PC-3 (cell line): Measurements from ENCODE around the gene ALKBH3. TPM values are rescaled to one million over a fixed set of nuclear protein-coding genes. Genes with fewer than 3 reads are reported as not detected.

ENCODE experiments used
- ATAC-seq: fragments of 200-7000 bp; cut with Tn5 transposase; 2 replicates; pipeline ENCODE4 v1.9.1; 2020; ENCODE audit warnings: mild to moderate bottlenecking, moderate library complexity
- BruUV-seq: library from RNA; stranded (reverse); fragments of 400-500 nt; replicated peaks from 2 replicates; lab custom pipeline; 2021; lab: Mats Ljungman, UMichigan
- CTCF ChIA-PET: fragments of 300-600 bp; sonication (Branson Sonifier 250); formaldehyde crosslinking; loops from one replicate; lab custom pipeline; 2022; ENCODE audit warnings: antibody characterized with exemption; lab: Charles Lee
- POLR2A ChIA-PET: fragments of 300-600 bp; sonication (Branson Sonifier 250); formaldehyde crosslinking; loops from one replicate; lab custom pipeline; 2022; ENCODE audit warnings: antibody characterized with exemption; ENCODE audit not compliant: unreplicated experiment; lab: Charles Lee
- DNase-seq: peaks from one replicate; pipeline ENCODE4 v3.0.0-alpha.2; 2015
- H2AFZ ChIP-seq: fragments of 300-600 bp; sonication (generic); 2 replicates; pipeline ENCODE4 v1.6.0; 2016; ENCODE audit warnings: antibody characterized with exemption, low read length
- H3F3A ChIP-seq: fragments of 300-600 bp; sonication (generic); one replicate; pipeline ENCODE4 v1.6.0; 2017; ENCODE audit warnings: antibody characterized with exemption, low read length, control low read depth, mild to moderate bottlenecking; ENCODE audit not compliant: unreplicated experiment
- H3K27ac ChIP-seq: fragments of 300-600 bp; sonication (generic); 2 replicates; pipeline ENCODE4 v1.5.1; 2016; ENCODE audit warnings: mild to moderate bottlenecking, low read length
- H3K27me3 ChIP-seq: fragments of 300-600 bp; sonication (generic); 2 replicates; pipeline ENCODE4 v1.6.1; 2016; ENCODE audit warnings: low read length, mixed read lengths
- H3K36me3 ChIP-seq: fragments of 300-600 bp; sonication (generic); 2 replicates; pipeline ENCODE4 v1.6.1; 2016; ENCODE audit warnings: low read depth, mixed run types, low read length, mixed read lengths
- H3K4me1 ChIP-seq: fragments of 300-600 bp; sonication (generic); 2 replicates; pipeline ENCODE4 v1.5.1; 2016; ENCODE audit warnings: low read length; ENCODE audit not compliant: insufficient read depth
- H3K4me2 ChIP-seq: fragments of 300-600 bp; sonication (generic); 2 replicates; pipeline ENCODE4 v1.6.0; 2016; ENCODE audit warnings: low read length
- H3K4me3 ChIP-seq: fragments of 300-600 bp; sonication (generic); 2 replicates; pipeline ENCODE4 v1.5.1; 2016; ENCODE audit warnings: mild to moderate bottlenecking, low read length, mixed read lengths
- H3K79me2 ChIP-seq: fragments of 300-600 bp; sonication (generic); 2 replicates; pipeline ENCODE4 v1.6.1; 2017; ENCODE audit warnings: low read length, mixed read lengths
- H3K9ac ChIP-seq: fragments of 300-600 bp; sonication (generic); 2 replicates; pipeline ENCODE4 v1.6.0; 2016; ENCODE audit warnings: mild to moderate bottlenecking, low read length
- H3K9me2 ChIP-seq: fragments of 300-600 bp; sonication (generic); replicated peaks from 2 replicates; pipeline ENCODE4 v1.6.1; 2016; ENCODE audit warnings: mixed run types, low read length, mixed read lengths
- H3K9me3 ChIP-seq: fragments of 300-600 bp; sonication (generic); 2 replicates; pipeline ENCODE4 v1.6.1; 2016; ENCODE audit warnings: low read length, mixed read lengths
- H4K20me1 ChIP-seq: fragments of 300-600 bp; sonication (generic); 2 replicates; pipeline ENCODE4 v1.6.1; 2016; ENCODE audit warnings: low read length, mixed read lengths
- CTCF ChIP-seq: fragments of 300-600 bp; sonication (generic); conservative IDR thresholded peaks from 2 replicates; pipeline ENCODE4 v1.5.1; 2017; ENCODE audit warnings: antibody characterized with exemption, low read depth, mild to moderate bottlenecking, low read length
- EZH2 ChIP-seq: fragments of 300-600 bp; sonication (generic); IDR thresholded peaks from one replicate; pipeline ENCODE4 v1.6.1; 2017; ENCODE audit warnings: antibody characterized with exemption, mild to moderate bottlenecking, low read length; ENCODE audit not compliant: unreplicated experiment
- EZH2phosphoT487 ChIP-seq: fragments of 300-600 bp; sonication (generic); IDR thresholded peaks from 2 replicates; pipeline ENCODE4 v1.6.1; 2018; ENCODE audit warnings: mild to moderate bottlenecking, antibody characterized with exemption, low read length, borderline replicate concordance
- intact Hi-C: fragments of 100-400 bp; cut with micrococcal nuclease; formaldehyde crosslinking; loops from 2 replicates; pipeline ENCODE4 v1.9.0; 2023
- total RNA-seq: library from RNA; depleted of rRNA; stranded (reverse); fragments of >200 nt; gene quantifications from 2 replicates; pipeline ENCODE4 v1.2.3, GENCODE V29; 2014

The ALKBH3 gene
- total RNA-seq, 1 experiment from 2014 or later, result 55.5 TPM

- no peak for ATAC-seq
- ChIA-PET POLR2A (no interaction called here), CTCF (interaction anchor here (0.6 kb wide), 1 partner anchor 21 kb away, joined by 3 read pairs; no protein-coding TSS in a partner anchor)
- H3K9me3 ChIP-seq, result no peaks in the 10 kb centered on the region
- no peaks in the 10 kb centered on the region for H3K79me2 ChIP-seq
- peaks cover 7% of the 10 kb centered on the region; the same call in 1 of the 2 replicates for H3K4me1 ChIP-seq
- no peak for TF ChIP-seq EZH2phosphoT487
- no peak for TF ChIP-seq CTCF
- TF ChIP-seq EZH2, result no peak
- H3K9ac ChIP-seq, result no peak overlapping the region
- H3K4me3 ChIP-seq, result no peak overlapping the region
- no TSS peak for BruUV-seq
- no peaks in the 10 kb centered on the region for H3K9me2 ChIP-seq
- intact Hi-C loops, result no loop called here
- no peak overlapping the region for H3K27ac ChIP-seq
- no peak for DNase-seq
- peaks cover 18% of the 10 kb centered on the region for H3K27me3 ChIP-seq
- H3K4me2 ChIP-seq, result no peak overlapping the region
- H3F3A ChIP-seq, result no peaks in the 10 kb centered on the region
- H2AFZ ChIP-seq, result no peak overlapping the region
- no peaks in the 10 kb centered on the region for H4K20me1 ChIP-seq
- H3K36me3 ChIP-seq, result no peaks in the 10 kb centered on the region
These were observed 7.6 kb upstream of the ALKBH3 start for GRCh38 chr11:43872995-43873394.

DNA sequence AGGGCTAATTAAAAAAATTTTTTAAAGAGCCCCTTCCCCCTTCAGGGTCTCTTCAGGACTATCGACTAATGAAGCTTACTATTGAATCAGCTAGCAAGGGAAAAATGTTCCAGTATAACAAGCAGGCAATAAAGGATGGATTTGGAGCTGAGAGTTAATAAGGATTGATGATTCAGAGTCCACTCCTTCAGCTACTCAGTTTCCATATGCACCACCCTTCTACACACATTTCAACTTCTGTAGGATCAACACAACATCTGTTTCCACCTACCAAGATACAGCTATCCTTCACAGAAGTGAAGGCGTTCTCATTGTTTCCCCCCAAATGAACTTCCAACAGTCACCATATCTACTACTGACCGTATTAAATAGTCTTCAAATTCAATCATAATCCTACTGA, 6.6 kb upstream of the ALKBH3 start:
- DNase-seq (no peak), ATAC-seq (no peak)
- peaks cover 4% of the 10 kb centered on the region; the same call in 1 of the 2 replicates for H3K4me1 ChIP-seq
- H2AFZ ChIP-seq, result no peak overlapping the region
- TF ChIP-seq EZH2phosphoT487, result no peak
- TF ChIP-seq CTCF, result no peak
- TF ChIP-seq EZH2, result no peak
- no peaks in the 10 kb centered on the region for H3K9me3 ChIP-seq
- POLR2A ChIA-PET, result no interaction called here
- no TSS peak for BruUV-seq
- no peaks in the 10 kb centered on the region for H3K9me2 ChIP-seq
- no peak overlapping the region for H3K27ac ChIP-seq
- no peaks in the 10 kb centered on the region for H4K20me1 ChIP-seq
- H3K4me3 ChIP-seq, result no peak overlapping the region
- H3K36me3 ChIP-seq, result no peaks in the 10 kb centered on the region
- H3F3A ChIP-seq, result no peaks in the 10 kb centered on the region
- CTCF ChIA-PET, result no interaction called here
- no peak overlapping the region for H3K9ac ChIP-seq
- no peaks in the 10 kb centered on the region for H3K79me2 ChIP-seq
- intact Hi-C loops, result no loop called here
- no peak overlapping the region for H3K4me2 ChIP-seq
- H3K27me3 ChIP-seq, result peaks cover 18% of the 10 kb centered on the region

GRCh38 chr11:43874738-43875137, 5.9 kb upstream of the ALKBH3 start:
- no peak overlapping the region for H3K27ac ChIP-seq
- H2AFZ ChIP-seq, result no peak overlapping the region
- no peaks in the 10 kb centered on the region for H3F3A ChIP-seq
- CTCF ChIA-PET, result no interaction called here
- H3K9ac ChIP-seq, result no peak overlapping the region
- peaks cover 18% of the 10 kb centered on the region for H3K27me3 ChIP-seq
- POLR2A ChIA-PET, result no interaction called here
- H3K9me3 ChIP-seq, result no peaks in the 10 kb centered on the region
- H3K36me3 ChIP-seq, result no peaks in the 10 kb centered on the region
- H3K4me1 ChIP-seq, result no peaks in the 10 kb centered on the region
- intact Hi-C loops, result no loop called here
- TF ChIP-seq EZH2phosphoT487, result no peak
- TF ChIP-seq EZH2, result no peak
- no peak for TF ChIP-seq CTCF
- no peaks in the 10 kb centered on the region for H3K79me2 ChIP-seq
- H4K20me1 ChIP-seq, result no peaks in the 10 kb centered on the region
- H3K4me2 ChIP-seq, result no peak overlapping the region
- no TSS peak for BruUV-seq
- H3K4me3 ChIP-seq, result no peak overlapping the region
- no peaks in the 10 kb centered on the region for H3K9me2 ChIP-seq
- ATAC-seq, result no peak
- no peak for DNase-seq
